Measurements from ENCODE around the gene DHDDS.

DNA sequence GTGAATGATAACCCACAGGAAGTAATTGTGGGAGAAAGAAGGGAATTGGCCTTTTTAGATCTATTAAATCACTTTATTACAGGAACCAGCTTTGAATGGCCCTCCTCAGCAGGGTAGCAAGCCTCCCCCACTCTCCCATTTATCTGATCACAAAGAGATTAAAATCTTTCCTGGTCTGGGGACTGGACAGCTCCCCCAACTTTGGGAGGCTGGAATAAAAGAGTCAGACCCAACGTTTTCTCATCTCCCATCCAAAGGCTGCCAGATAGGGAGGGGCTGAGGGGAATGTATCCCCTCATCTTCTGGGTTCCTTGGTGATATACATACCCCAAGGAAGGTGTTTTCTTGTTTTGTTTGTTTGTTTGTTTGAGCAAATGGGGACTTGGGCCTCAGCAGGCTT is 19.1 kb upstream of the DHDDS start:
- TF ChIP-seq POLR2A (IDR thresholded peaks at IDR 0.05) = no peak
- TF ChIP-seq, protein P1, sequence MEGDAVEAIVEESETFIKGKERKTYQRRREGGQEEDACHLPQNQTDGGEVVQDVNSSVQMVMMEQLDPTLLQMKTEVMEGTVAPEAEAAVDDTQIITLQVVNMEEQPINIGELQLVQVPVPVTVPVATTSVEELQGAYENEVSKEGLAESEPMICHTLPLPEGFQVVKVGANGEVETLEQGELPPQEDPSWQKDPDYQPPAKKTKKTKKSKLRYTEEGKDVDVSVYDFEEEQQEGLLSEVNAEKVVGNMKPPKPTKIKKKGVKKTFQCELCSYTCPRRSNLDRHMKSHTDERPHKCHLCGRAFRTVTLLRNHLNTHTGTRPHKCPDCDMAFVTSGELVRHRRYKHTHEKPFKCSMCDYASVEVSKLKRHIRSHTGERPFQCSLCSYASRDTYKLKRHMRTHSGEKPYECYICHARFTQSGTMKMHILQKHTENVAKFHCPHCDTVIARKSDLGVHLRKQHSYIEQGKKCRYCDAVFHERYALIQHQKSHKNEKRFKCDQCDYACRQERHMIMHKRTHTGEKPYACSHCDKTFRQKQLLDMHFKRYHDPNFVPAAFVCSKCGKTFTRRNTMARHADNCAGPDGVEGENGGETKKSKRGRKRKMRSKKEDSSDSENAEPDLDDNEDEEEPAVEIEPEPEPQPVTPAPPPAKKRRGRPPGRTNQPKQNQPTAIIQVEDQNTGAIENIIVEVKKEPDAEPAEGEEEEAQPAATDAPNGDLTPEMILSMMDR (IDR thresholded peaks at IDR 0.05) = no peak

Measured in uterus (tissue), 2 donors.